SU-DHL-6 (cell line): ENCODE data around the gene NVL.

Source experiments
- H2AFZ ChIP-seq: fragments of 200-600 bp; sonication (generic); 2 replicates; pipeline ENCODE4 v1.6.1; 2014; ENCODE audit warnings: low read depth, mild to moderate bottlenecking, moderate library complexity, mixed read lengths, antibody characterized with exemption, low read length; ENCODE audit not compliant: severe bottlenecking
- H3F3A ChIP-seq: fragments of 200-600 bp; shearing (Covaris generic); 2 replicates; pipeline ENCODE4 v1.6.0; 2016; ENCODE audit warnings: antibody characterized with exemption, mild to moderate bottlenecking; ENCODE audit not compliant: insufficient read depth
- H3K27ac ChIP-seq: fragments of 200-600 bp; sonication (generic); 2 replicates; pipeline ENCODE4 v1.5.1; 2016; ENCODE audit warnings: low read depth, mild to moderate bottlenecking, low read length, moderate library complexity, mixed read lengths
- H3K27me3 ChIP-seq: fragments of 200-600 bp; sonication (generic), shearing (Covaris generic); 2 replicates; pipeline ENCODE4 v1.6.0; 2014; ENCODE audit warnings: mild to moderate bottlenecking, low read length
- H3K36me3 ChIP-seq: fragments of 200-600 bp; sonication (generic); 2 replicates; pipeline ENCODE4 v1.6.1; 2014; ENCODE audit warnings: mild to moderate bottlenecking, low read length, mixed read lengths
- H3K4me2 ChIP-seq: fragments of 300-600, 200-600 bp; shearing (Covaris generic), sonication (generic); 2 replicates; pipeline ENCODE4 v1.6.0; 2014; ENCODE audit warnings: low read length, low read depth, mild to moderate bottlenecking; ENCODE audit not compliant: poor library complexity, severe bottlenecking
- H3K4me3 ChIP-seq: fragments of 200-600 bp; sonication (generic); 2 replicates; pipeline ENCODE4 v1.5.1; 2014; ENCODE audit warnings: antibody characterized with exemption, low read length, mild to moderate bottlenecking, mixed read lengths; ENCODE audit not compliant: insufficient read depth, poor library complexity, severe bottlenecking
- H3K79me2 ChIP-seq: fragments of 200-600 bp; sonication (generic); 2 replicates; pipeline ENCODE4 v1.6.1; 2014; ENCODE audit warnings: mild to moderate bottlenecking, low read length, moderate library complexity; ENCODE audit not compliant: insufficient read depth
- H3K9ac ChIP-seq: fragments of 200-600 bp; sonication (generic); 2 replicates; pipeline ENCODE4 v1.7.0; 2014; ENCODE audit warnings: mild to moderate bottlenecking, low read length
- H3K9me2 ChIP-seq: fragments of 200-600 bp; sonication (generic); replicated peaks from 2 replicates; pipeline ENCODE4 v1.6.1; 2014; ENCODE audit warnings: low read length; ENCODE audit not compliant: insufficient read depth
- H3K9me3 ChIP-seq: fragments of 200-600 bp; sonication (generic); 2 replicates; pipeline ENCODE4 v1.6.1; 2014; ENCODE audit warnings: low read length, mixed read lengths; ENCODE audit not compliant: insufficient read depth
- H4K20me1 ChIP-seq: fragments of 200-600 bp; sonication (generic); 2 replicates; pipeline ENCODE4 v1.6.1; 2014; ENCODE audit warnings: low read depth, mild to moderate bottlenecking, antibody characterized with exemption, low read length, moderate library complexity, mixed read lengths
- CTCF ChIP-seq: fragments of 200-600 bp; sonication (generic); IDR thresholded peaks from one replicate; pipeline ENCODE4 v1.5.1; 2017; ENCODE audit warnings: antibody characterized with exemption, mild to moderate bottlenecking, low read length, moderate library complexity; ENCODE audit not compliant: insufficient read depth, poor library complexity, severe bottlenecking
- EZH2phosphoT487 ChIP-seq: fragments of 200-600 bp; sonication (generic), shearing (Covaris generic); conservative IDR thresholded peaks from 2 replicates; pipeline ENCODE4 v1.6.1; 2018; ENCODE audit warnings: mild to moderate bottlenecking, antibody characterized with exemption, low read length, moderate library complexity, mixed read lengths

The NVL gene

GRCh38 chr1:224266105-224266914 is 63.7 kb downstream of the NVL start:
- no peaks in the 10 kb centered on the region for H3F3A ChIP-seq
- no peaks in the 10 kb centered on the region for H3K27me3 ChIP-seq
- no peaks in the 10 kb centered on the region for H3K9me2 ChIP-seq
- no peak overlapping the region for H3K9ac ChIP-seq
- no peak overlapping the region for H3K4me2 ChIP-seq
- H3K79me2 ChIP-seq: no peaks in the 10 kb centered on the region
- TF ChIP-seq CTCF (no peak), EZH2phosphoT487 (no peak)
- no peak overlapping the region for H3K27ac ChIP-seq
- H3K9me3 ChIP-seq: no peaks in the 10 kb centered on the region
- no peaks in the 10 kb centered on the region for H4K20me1 ChIP-seq
- no peaks in the 10 kb centered on the region for H3K36me3 ChIP-seq
- no peak overlapping the region for H3K4me3 ChIP-seq
- H2AFZ ChIP-seq: no peak overlapping the region

DNA sequence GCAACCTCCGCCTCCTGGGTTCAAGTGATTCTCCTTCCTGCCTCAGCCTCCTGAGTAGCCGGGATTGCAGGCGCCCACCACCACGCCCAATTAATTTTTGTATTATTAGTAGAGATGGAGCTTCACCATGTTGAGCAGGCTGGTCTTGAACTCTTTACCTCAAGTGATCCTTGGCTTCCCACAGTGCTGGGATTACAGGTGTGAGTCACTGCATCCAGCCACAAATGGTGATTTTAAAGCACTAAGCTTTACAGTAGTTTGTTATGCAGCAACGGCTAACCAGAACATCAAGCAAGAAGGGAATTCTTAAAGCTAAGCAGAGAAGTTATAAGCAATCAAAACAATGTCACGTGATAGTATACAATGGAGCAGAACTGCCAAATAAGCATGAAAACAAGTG is 65.7 kb downstream of the NVL start:
- Histone ChIP-seq H3K27ac (no peak overlapping the region), H3K36me3 (no peaks in the 10 kb centered on the region), H4K20me1 (no peaks in the 10 kb centered on the region), H3K9me2 (no peaks in the 10 kb centered on the region), H2AFZ (no peak overlapping the region), H3K27me3 (no peaks in the 10 kb centered on the region), H3F3A (no peaks in the 10 kb centered on the region), H3K4me3 (no peak overlapping the region), H3K9ac (no peak overlapping the region), H3K79me2 (no peaks in the 10 kb centered on the region), H3K4me2 (no peak overlapping the region), H3K9me3 (no peaks in the 10 kb centered on the region)
- TF ChIP-seq CTCF (no peak), EZH2phosphoT487 (no peak)

- Histone ChIP-seq H3K9ac (no peak overlapping the region), H3K4me2 (no peak overlapping the region), H3K27ac (no peak overlapping the region)
Observed at GRCh38 chr1:224262373-224263054, 67.5 kb downstream of the NVL start.

More at GRCh38 chr1:224262373-224263054, 67.5 kb downstream of the NVL start:
- Histone ChIP-seq H3K27me3 (no peaks in the 10 kb centered on the region), H3F3A (no peaks in the 10 kb centered on the region), H3K36me3 (no peaks in the 10 kb centered on the region), H3K9me2 (no peaks in the 10 kb centered on the region), H3K79me2 (no peaks in the 10 kb centered on the region), H3K4me3 (no peak overlapping the region), H3K9me3 (no peaks in the 10 kb centered on the region), H2AFZ (no peak overlapping the region), H4K20me1 (no peaks in the 10 kb centered on the region)
- no peak for TF ChIP-seq EZH2phosphoT487
- no peak for TF ChIP-seq CTCF
